C4-2B (cell line): ENCODE measurements around the gene CD300LG.

Source experiments
- H3K27ac ChIP-seq: fragments of 450-650 bp; 2 replicates; pipeline ENCODE4 v1.5.1; 2017
- CTCF ChIP-seq: fragments of 450-650 bp; conservative IDR thresholded peaks from 2 replicates; pipeline ENCODE4 v1.5.1; 2017; ENCODE audit warnings: mild to moderate bottlenecking
- ZFX ChIP-seq: fragments of 450-650 bp; IDR thresholded peaks from 2 replicates; pipeline ENCODE4 v1.6.1; 2017

Gene CD300LG

DNA sequence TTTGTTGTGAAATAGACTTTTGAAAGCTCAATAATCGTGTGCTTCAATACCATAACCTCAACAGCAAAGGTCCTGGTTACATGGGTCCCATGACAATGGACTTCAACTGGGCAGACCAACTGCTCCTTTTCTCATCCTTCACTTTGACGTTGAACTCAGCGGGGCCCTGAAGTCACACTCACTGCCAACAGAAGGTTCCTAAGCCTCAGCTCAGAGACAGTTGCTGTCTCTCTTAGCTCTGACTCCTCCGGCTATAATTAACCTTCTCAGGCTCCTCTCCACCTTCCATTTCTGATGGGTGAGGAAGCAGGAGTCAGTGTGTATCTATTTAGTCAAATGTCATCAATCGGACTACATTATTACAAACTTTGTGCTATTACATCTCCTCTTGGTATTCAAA, 37.9 kb upstream of the CD300LG start:
- TF ChIP-seq CTCF (no peak), ZFX (no peak)
- no peak overlapping the region for H3K27ac ChIP-seq

DNA sequence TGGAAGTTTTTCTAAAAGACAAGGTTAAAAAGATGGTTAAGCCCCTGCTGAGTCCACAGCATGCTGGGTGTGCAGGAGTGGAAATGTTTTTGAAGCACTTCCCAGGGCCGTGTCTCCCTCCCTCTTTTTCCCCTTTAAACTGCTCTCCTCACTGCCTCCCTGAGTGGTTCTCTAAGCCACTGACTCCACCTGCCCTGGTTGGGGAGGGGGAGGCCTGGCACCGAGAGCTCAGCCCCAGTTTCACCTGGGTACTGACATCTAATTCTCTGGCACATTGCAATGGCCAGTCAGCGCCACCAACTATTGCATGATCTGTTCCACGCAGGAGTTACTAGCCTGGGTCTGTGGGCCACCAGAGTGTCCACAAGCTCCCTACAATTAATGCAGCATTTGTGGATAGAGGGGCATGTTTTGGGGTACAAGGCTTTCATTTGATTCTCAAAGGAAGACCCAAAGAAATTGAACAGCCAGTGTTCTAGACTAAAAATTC, 36.7 kb upstream of the CD300LG start:
- H3K27ac ChIP-seq, result no peak overlapping the region
- TF ChIP-seq CTCF (no peak), ZFX (no peak)

DNA sequence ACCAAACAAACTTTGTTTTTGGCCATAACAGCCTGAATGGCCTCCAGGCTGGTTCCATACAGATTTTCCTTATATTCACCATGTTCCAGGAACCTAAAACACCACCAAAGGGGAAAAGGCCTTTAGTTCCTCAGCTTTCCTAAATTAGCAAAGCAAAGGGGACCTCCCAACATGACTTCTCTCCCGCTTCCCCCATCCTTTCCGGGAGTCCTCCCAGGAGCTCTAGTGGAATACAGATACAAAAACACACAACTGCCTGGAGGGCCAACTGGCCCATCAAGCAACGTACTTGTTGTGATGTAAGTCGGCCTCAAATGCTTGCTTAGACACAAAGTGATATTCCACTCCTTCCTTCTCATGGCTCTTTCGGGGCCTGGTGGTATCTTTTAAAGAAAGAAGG, 36.2 kb upstream of the CD300LG start:
- no peak for TF ChIP-seq ZFX
- TF ChIP-seq CTCF, result no peak

DNA sequence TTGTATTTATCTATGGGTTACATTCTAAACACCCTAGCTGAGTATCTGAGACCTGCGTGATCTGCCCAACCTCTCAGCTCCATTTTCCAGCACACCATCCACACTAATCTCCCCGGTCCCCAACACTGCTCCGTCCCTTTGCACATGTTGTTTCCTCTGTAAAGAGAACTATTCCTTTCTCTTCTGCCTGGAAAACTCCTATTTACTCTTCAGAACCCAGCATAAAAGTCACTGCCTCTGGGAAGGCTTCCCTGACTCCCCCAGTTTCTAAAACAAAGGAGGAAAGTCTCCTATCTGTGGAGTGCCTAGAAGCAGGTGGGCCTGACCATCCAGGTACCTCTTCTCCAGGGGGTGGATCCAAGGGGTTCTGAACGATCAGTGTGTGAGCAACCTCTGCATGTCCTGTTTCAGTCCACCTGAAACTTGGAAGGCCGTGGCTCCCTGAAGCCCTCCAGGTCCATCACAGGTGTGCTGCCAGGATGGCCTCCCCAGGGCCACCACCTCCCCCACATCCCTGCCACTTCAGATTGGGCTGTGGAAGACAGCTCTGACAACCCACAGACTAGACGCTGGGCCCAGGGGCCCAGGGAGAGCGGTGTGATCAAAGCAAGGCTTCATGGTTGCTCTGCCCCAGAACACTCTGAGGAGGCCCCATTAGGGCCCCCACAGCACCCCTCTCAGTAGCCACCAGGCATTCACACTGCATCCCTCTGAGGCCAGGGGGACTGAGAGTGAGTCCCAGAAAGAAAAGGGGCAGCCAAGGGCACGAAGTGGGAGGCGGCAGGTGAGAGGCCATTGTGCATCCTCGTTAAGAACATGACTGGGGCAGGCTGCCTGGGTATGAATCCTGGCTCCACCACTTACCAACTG, 34.3 kb upstream of the CD300LG start:
- TF ChIP-seq CTCF (no peak), ZFX (no peak)
- H3K27ac ChIP-seq, result no peak overlapping the region

More for the DNA sequence above, 36.2 kb upstream of the CD300LG start:
- H3K27ac ChIP-seq, result no peak overlapping the region

- TF ChIP-seq ZFX, result no peak
- no peak overlapping the region for H3K27ac ChIP-seq
Measured at GRCh38 chr17:43813386-43813785, 33.6 kb upstream of the CD300LG start.

DNA sequence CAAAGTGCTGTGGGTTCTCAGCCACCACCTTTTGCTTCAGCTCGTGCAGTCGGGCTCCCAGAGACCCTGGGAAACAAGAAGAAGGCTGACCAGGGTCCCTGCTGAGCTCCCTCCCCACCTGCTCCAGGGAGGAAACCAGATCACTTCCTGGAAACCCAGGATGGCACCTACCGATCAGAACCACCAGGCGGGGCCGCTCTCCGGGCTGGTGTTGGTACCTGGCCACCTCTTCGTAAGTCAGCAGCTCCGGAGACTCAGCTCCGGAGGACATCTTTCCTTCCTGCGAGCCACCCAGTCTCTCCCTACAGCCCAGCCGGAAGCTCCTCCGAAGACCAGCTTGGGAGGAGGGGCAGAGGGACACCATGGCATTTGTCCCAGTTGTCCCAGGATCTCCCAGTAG, 33.0 kb upstream of the CD300LG start:
- TF ChIP-seq ZFX (no peak), CTCF (no peak)
- no peak overlapping the region for H3K27ac ChIP-seq

GRCh38 chr17:43814714-43815113, 32.3 kb upstream of the CD300LG start:
- TF ChIP-seq CTCF (no peak), ZFX (no peak)
- H3K27ac ChIP-seq, result no peak overlapping the region
